Tibial nerve (tissue), 4 donors: ENCODE results near the gene PARD6G. TPM values are rescaled to one million over a fixed set of nuclear protein-coding genes. Genes with fewer than 3 reads are reported as not detected.

Source experiments
- DNase-seq, 2 donors: peaks; one replicate each; pipeline ENCODE4 v3.0.0-alpha.2; 2019; ENCODE audit warnings: low spot score in 2 of 2
- H3K27ac ChIP-seq, 4 donors: fragments of 200-600 bp; sonication (generic) in 3 of 4; one replicate each; pipeline ENCODE4 v1.5.1; 2017 to 2019; ENCODE audit warnings: mild to moderate bottlenecking in 1 of 4
- H3K27me3 ChIP-seq, 2 donors: fragments of 200-600 bp; sonication (generic) in 1 of 2; one replicate each; pipeline versions ENCODE4 v1.5.1 to v1.6.0; 2017 to 2019
- H3K36me3 ChIP-seq, 3 donors: fragments of 200-600 bp; sonication (generic); one replicate each; pipeline ENCODE4 v1.5.1; 2018 to 2019
- H3K4me1 ChIP-seq, 4 donors: fragments of 200-600 bp; sonication (generic) in 3 of 4; one replicate each; pipeline ENCODE4 v1.5.1; 2017 to 2019
- H3K4me3 ChIP-seq, 4 donors: fragments of 200-600 bp; sonication (generic) in 3 of 4; one replicate each; pipeline ENCODE4 v1.5.1; 2017 to 2019; ENCODE audit warnings: mild to moderate bottlenecking in 1 of 4, moderate library complexity in 1 of 4
- H3K9me3 ChIP-seq, 4 donors: fragments of 200-600 bp; sonication (generic) in 3 of 4; one replicate each; pipeline ENCODE4 v1.5.1; 2017 to 2019
- CTCF ChIP-seq, 5 experiments: fragments of 200-600 bp in 3 of 5; fragments of 450-650 bp in 2 of 5; sonication (generic) in 3 of 5; IDR thresholded peaks; one replicate each; pipeline ENCODE4 v1.5.1; 2016 to 2019; ENCODE audit warnings: antibody characterized with exemption in 5 of 5, mild to moderate bottlenecking in 3 of 5, moderate library complexity in 2 of 5
- EP300 ChIP-seq, 2 donors: sonication (generic); formaldehyde crosslinking; IDR thresholded peaks; one replicate each; pipeline ENCODE4 v1.6.1; 2017; ENCODE audit warnings: antibody characterized with exemption in 2 of 2, mild to moderate bottlenecking in 1 of 2
- POLR2A ChIP-seq, 2 donors: fragments of 450-650 bp; IDR thresholded peaks; one replicate each; pipeline ENCODE4 v1.6.1; 2017; ENCODE audit warnings: antibody characterized with exemption in 2 of 2, mild to moderate bottlenecking in 2 of 2, moderate library complexity in 2 of 2
- WGBS, 2 donors: methylation state at CpG; one replicate each; pipeline ENCODE4 v1.1.5; 2018; 5-methylcytosine and 5-hydroxymethylcytosine counted together
- total RNA-seq, 4 donors: library from RNA; depleted of rRNA; stranded (reverse); fragments of >200 nt; gene quantifications; one replicate each; pipeline ENCODE4 v1.1.0, GENCODE V29; 2016

PARD6G gene
- total RNA-seq, 4 donors from 2014 or later = 10.2 to 10.7 (median 10.4) TPM

- WGBS, 2 donors = 88 to 89% methylated on average over 20 of the region's 20 CpGs
- Histone ChIP-seq H3K4me3 (no peak overlapping the region), H3K27ac (no peak overlapping the region), H3K9me3 (no peaks in the 10 kb centered on the region), H3K4me1 (no peaks in the 10 kb centered on the region), H3K27me3 (no peaks in the 10 kb centered on the region), H3K36me3 (no peaks in the 10 kb centered on the region)
- DNase-seq = no peak
- TF ChIP-seq CTCF (IDR thresholded peaks at IDR 0.05) (no peak), POLR2A (IDR thresholded peaks at IDR 0.05) (no peak), EP300 (IDR thresholded peaks at IDR 0.05) (no peak)
These were observed 58.4 kb downstream of the PARD6G start for GRCh38 chr18:80188643-80189530.

- no peak for DNase-seq
These were observed 59.2 kb downstream of the PARD6G start for GRCh38 chr18:80187956-80188642.

GRCh38 chr18:80185545-80185944 is 61.8 kb downstream of the PARD6G start:
- Histone ChIP-seq H3K4me3 (no peak overlapping the region), H3K4me1 (peaks cover 0 to 27% (median 6%) of the 10 kb centered on the region in 4 donors), H3K9me3 (no peaks in the 10 kb centered on the region), H3K27ac (no peak overlapping the region), H3K27me3 (no peaks in the 10 kb centered on the region), H3K36me3 (no peaks in the 10 kb centered on the region)
- no peak for DNase-seq
- TF ChIP-seq EP300 (IDR thresholded peaks at IDR 0.05) (no peak), POLR2A (IDR thresholded peaks at IDR 0.05) (no peak), CTCF (IDR thresholded peaks at IDR 0.05) (no peak)
- WGBS, 2 donors = 93 to 95% methylated on average over 12 of the region's 12 CpGs

More at GRCh38 chr18:80187956-80188642, 59.2 kb downstream of the PARD6G start:
- H3K27me3 ChIP-seq = no peaks in the 10 kb centered on the region
- peaks cover 0 to 3% (median 0%) of the 10 kb centered on the region in 4 donors for H3K4me1 ChIP-seq
- TF ChIP-seq CTCF (IDR thresholded peaks at IDR 0.05) (no peak), POLR2A (IDR thresholded peaks at IDR 0.05) (no peak), EP300 (IDR thresholded peaks at IDR 0.05) (no peak)
- WGBS, 2 donors = 95 to 96% methylated on average over 19 of the region's 19 CpGs
- no peaks in the 10 kb centered on the region for H3K36me3 ChIP-seq
- no peak overlapping the region for H3K27ac ChIP-seq
- H3K9me3 ChIP-seq = no peaks in the 10 kb centered on the region
- no peak overlapping the region for H3K4me3 ChIP-seq

- Histone ChIP-seq H3K4me3 (no peak overlapping the region), H3K27me3 (no peaks in the 10 kb centered on the region), H3K4me1 (peaks cover 0 to 29% (median 6%) of the 10 kb centered on the region in 4 donors), H3K36me3 (no peaks in the 10 kb centered on the region), H3K9me3 (no peaks in the 10 kb centered on the region), H3K27ac (no peak overlapping the region)
- TF ChIP-seq EP300 (IDR thresholded peaks at IDR 0.05) (no peak), CTCF (IDR thresholded peaks at IDR 0.05) (no peak), POLR2A (IDR thresholded peaks at IDR 0.05) (no peak)
- WGBS, 2 donors = 93 to 96% methylated on average over 26 of the region's 26 CpGs
- no peak for DNase-seq
These were observed 63.0 kb downstream of the PARD6G start for GRCh38 chr18:80184243-80184772.
